Liver (tissue), 9 donors: ENCODE data around the gene NRG2. TPM values are rescaled to one million over a fixed set of nuclear protein-coding genes. Genes with fewer than 3 reads are reported as not detected.

ENCODE experiments used
- DNase-seq: peaks from one replicate; pipeline ENCODE4 v3.0.0-alpha.2; 2017; ENCODE audit warnings: low spot score
- H3K27ac ChIP-seq, 2 donors: one replicate each; pipeline ENCODE4 v1.7.0; 2013; ENCODE audit warnings: inconsistent platforms in 2 of 2, low read length in 2 of 2, control low read depth in 1 of 2, low read depth in 1 of 2, mild to moderate bottlenecking in 1 of 2
- H3K27me3 ChIP-seq, 4 donors: one replicate each; pipeline versions ENCODE4 v1.6.1 to v1.7.0; 2013; ENCODE audit warnings: low read length in 3 of 4, inconsistent platforms in 1 of 4, mild to moderate bottlenecking in 1 of 4, moderate library complexity in 1 of 4; ENCODE audit not compliant: control insufficient read depth in 4 of 4, insufficient read depth in 4 of 4
- H3K36me3 ChIP-seq, 4 donors: one replicate each; pipeline versions ENCODE4 v1.6.1 to v1.7.0; 2013; ENCODE audit warnings: low read length in 3 of 4, mild to moderate bottlenecking in 3 of 4, low read depth in 1 of 4, moderate library complexity in 1 of 4; ENCODE audit not compliant: control insufficient read depth in 4 of 4, insufficient read depth in 3 of 4
- H3K4me1 ChIP-seq, 4 donors: one replicate each; pipeline versions ENCODE4 v1.6.1 to v1.7.0; 2013; ENCODE audit warnings: low read length in 3 of 4, mild to moderate bottlenecking in 3 of 4, moderate library complexity in 1 of 4; ENCODE audit not compliant: control insufficient read depth in 4 of 4, insufficient read depth in 4 of 4
- H3K4me3 ChIP-seq, 3 donors: one replicate each; pipeline versions ENCODE4 v1.6.1 to v1.7.0; 2013; ENCODE audit warnings: low read length in 3 of 3, control low read depth in 1 of 3, low read depth in 1 of 3, mild to moderate bottlenecking in 1 of 3
- H3K9ac ChIP-seq, 2 donors: one replicate each; pipeline ENCODE4 v1.7.0; 2013; ENCODE audit warnings: low read length in 2 of 2, mild to moderate bottlenecking in 2 of 2, moderate library complexity in 2 of 2, control low read depth in 1 of 2, low read depth in 1 of 2
- H3K9me3 ChIP-seq, 4 donors: one replicate each; pipeline versions ENCODE4 v1.6.1 to v1.7.0; 2013; ENCODE audit warnings: low read length in 3 of 4; ENCODE audit not compliant: control insufficient read depth in 4 of 4
- ATF3 ChIP-seq: IDR thresholded peaks from 2 replicates; pipeline ENCODE4 v1.6.1; 2016; ENCODE audit warnings: antibody characterized with exemption
- CTCF ChIP-seq: fragments of 150-350 bp; IDR thresholded peaks from 2 replicates; pipeline ENCODE4 v1.5.1; 2017; ENCODE audit warnings: improper control_type of control experiment, low read depth, low read length; ENCODE audit not compliant: missing input control
- EGR1 ChIP-seq, 2 donors: IDR thresholded peaks; 2 replicates each; pipeline ENCODE4 v1.6.1; 2016 to 2018; ENCODE audit warnings: antibody characterized with exemption in 2 of 2, low read depth in 2 of 2
- FOXA1 ChIP-seq: IDR thresholded peaks from 2 replicates; pipeline ENCODE4 v1.6.1; 2016; ENCODE audit warnings: antibody characterized with exemption
- FOXA2 ChIP-seq: IDR thresholded peaks from 2 replicates; pipeline ENCODE4 v1.6.1; 2016; ENCODE audit warnings: antibody characterized with exemption
- GABPA ChIP-seq, 2 donors: IDR thresholded peaks in 1 of 2; conservative IDR thresholded peaks in 1 of 2; 2 replicates each; pipeline ENCODE4 v1.6.1; 2016; ENCODE audit warnings: antibody characterized with exemption in 2 of 2, mild to moderate bottlenecking in 1 of 2, moderate library complexity in 1 of 2
- HNF4A ChIP-seq, 2 donors: conservative IDR thresholded peaks; 2 replicates each; pipeline ENCODE4 v1.6.1; 2016; ENCODE audit warnings: antibody characterized with exemption in 2 of 2, mild to moderate bottlenecking in 2 of 2
- HNF4G ChIP-seq: IDR thresholded peaks from 2 replicates; pipeline ENCODE4 v1.6.1; 2016; ENCODE audit warnings: antibody characterized with exemption
- JUND ChIP-seq, 2 donors: IDR thresholded peaks; 2 replicates each; pipeline ENCODE4 v1.6.1; 2016; ENCODE audit warnings: antibody characterized with exemption in 2 of 2
- MAX ChIP-seq: IDR thresholded peaks from 2 replicates; pipeline ENCODE4 v1.6.1; 2016; ENCODE audit warnings: antibody characterized with exemption
- NR2F2 ChIP-seq: IDR thresholded peaks from 2 replicates; pipeline ENCODE4 v1.6.1; 2016; ENCODE audit warnings: antibody characterized with exemption
- RAD21 ChIP-seq, 2 donors: IDR thresholded peaks; 2 replicates each; pipeline ENCODE4 v1.6.1; 2016; ENCODE audit warnings: antibody characterized with exemption in 2 of 2, mild to moderate bottlenecking in 2 of 2
- REST ChIP-seq: IDR thresholded peaks from 2 replicates; pipeline ENCODE4 v1.6.1; 2016; ENCODE audit warnings: antibody characterized with exemption, mild to moderate bottlenecking
- RXRA ChIP-seq, 2 donors: IDR thresholded peaks; 2 replicates each; pipeline ENCODE4 v1.6.1; 2017 to 2018; ENCODE audit warnings: antibody characterized with exemption in 2 of 2, mild to moderate bottlenecking in 1 of 2
- SP1 ChIP-seq: IDR thresholded peaks from 2 replicates; pipeline ENCODE4 v1.6.1; 2018; ENCODE audit warnings: antibody characterized with exemption, mild to moderate bottlenecking
- TAF1 ChIP-seq: conservative IDR thresholded peaks from 2 replicates; pipeline ENCODE4 v1.6.1; 2016; ENCODE audit warnings: antibody characterized with exemption, mild to moderate bottlenecking
- YY1 ChIP-seq: IDR thresholded peaks from 2 replicates; pipeline ENCODE4 v1.6.1; 2016; ENCODE audit warnings: antibody characterized with exemption, mild to moderate bottlenecking
- ZBTB33 ChIP-seq: IDR thresholded peaks from 2 replicates; pipeline ENCODE4 v1.6.1; 2016; ENCODE audit warnings: antibody characterized with exemption
- WGBS: extraction: QIAGEN DNeasy Blood & Tissue Kit; methylation state at CpG from one replicate; pipeline ENCODE4 v1.1.7; 2013; 5-methylcytosine and 5-hydroxymethylcytosine counted together
- polyA plus RNA-seq, 2 donors: library from polyadenylated mRNA; stranded (reverse) in 1 of 2; unstranded in 1 of 2; fragments of 200-250 nt in 1 of 2; fragments of >200 nt in 1 of 2; fragmentation: Nextera tagmentation in 1 of 2; extraction: Ambion mirVana in 1 of 2; gene quantifications; one replicate each; pipeline versions ENCODE4 v1.2.1 to v1.2.3, GENCODE V29; 2013 to 2015
- total RNA-seq, 2 donors: library from RNA; depleted of rRNA; stranded (reverse); fragments of >200 nt; gene quantifications; one replicate each; pipeline ENCODE4 v1.2.3, GENCODE V29; 2014
- donor health status: healthy.
- donor health status: healthy.
- donor health status: healthy.
- donor health status: healthy.
- donor health status: healthy.

Gene NRG2
- total and polyA plus RNA-seq, 4 donors: 0.07 to 0.08 TPM; not detected in 2

GRCh38 chr5:139893873-139894272 lies 149.2 kb downstream of the NRG2 start:
- H3K9me3 ChIP-seq: no peaks in the 10 kb centered on the region
- H3K27ac ChIP-seq: no peak overlapping the region
- 77% methylated on average over 9 of the region's 9 CpGs for WGBS
- H3K9ac ChIP-seq: no peak overlapping the region
- H3K27me3 ChIP-seq: no peaks in the 10 kb centered on the region
- H3K4me1 ChIP-seq: no peaks in the 10 kb centered on the region
- no peak overlapping the region for H3K4me3 ChIP-seq
- TF ChIP-seq RXRA (IDR thresholded peaks at IDR 0.05) (no peak), TAF1 (no peak), EGR1 (IDR thresholded peaks at IDR 0.05; ENCODE audit: low read depth in 2 of 2) (no peak), ATF3 (no peak), NR2F2 (no peak), HNF4A (conservative IDR thresholded peaks at IDR 0.05) (no peak), HNF4G (no peak), GABPA (IDR thresholded peaks at IDR 0.05 in 1 of 2, conservative IDR thresholded peaks at IDR 0.05 in 1 of 2) (no peak), RAD21 (IDR thresholded peaks at IDR 0.05) (no peak), JUND (IDR thresholded peaks at IDR 0.05) (no peak), YY1 (no peak), FOXA1 (no peak), REST (no peak), FOXA2 (no peak), MAX (no peak), ZBTB33 (no peak), CTCF (no peak), SP1 (no peak)
- no peak for DNase-seq
- H3K36me3 ChIP-seq: no peaks in the 10 kb centered on the region

GRCh38 chr5:139889410-139889809 lies 153.7 kb downstream of the NRG2 start:
- Histone ChIP-seq H3K9me3 (no peaks in the 10 kb centered on the region), H3K27me3 (no peaks in the 10 kb centered on the region), H3K4me3 (no peak overlapping the region), H3K9ac (no peak overlapping the region), H3K36me3 (no peaks in the 10 kb centered on the region), H3K4me1 (no peaks in the 10 kb centered on the region), H3K27ac (no peak overlapping the region)
- TF ChIP-seq HNF4A (conservative IDR thresholded peaks at IDR 0.05): no peak
- no peak for TF ChIP-seq SP1
- no peak for TF ChIP-seq RXRA (IDR thresholded peaks at IDR 0.05)
- no peak for TF ChIP-seq CTCF
- no peak for TF ChIP-seq MAX
- TF ChIP-seq NR2F2: no peak
- TF ChIP-seq GABPA (IDR thresholded peaks at IDR 0.05 in 1 of 2, conservative IDR thresholded peaks at IDR 0.05 in 1 of 2): no peak
- no peak for TF ChIP-seq EGR1 (IDR thresholded peaks at IDR 0.05; ENCODE audit: low read depth in 2 of 2)
- whole genome bisulfite sequencing: 94% methylated on average over 2 of the region's 2 CpGs
- DNase-seq: no peak
